Gastrocnemius medialis (tissue), 4 donors: ENCODE results near the gene PSG1.
"Not testable (repeated sequence)": the region's sequence is repeated elsewhere in the genome, so short reads cannot be mapped to it uniquely, and the experiment has no call there.

Source experiments
- POLR2A ChIP-seq, 2 donors: fragments of 450-650 bp; IDR thresholded peaks; one replicate each; pipeline ENCODE4 v1.6.1; 2017; ENCODE audit warnings: antibody characterized with exemption in 2 of 2, mild to moderate bottlenecking in 2 of 2, moderate library complexity in 2 of 2
- TF ChIP-seq, protein P1 (sequence below), 5 experiments: fragments of 450-650 bp in 3 of 5; fragments of 200-600 bp in 2 of 5; sonication (generic) in 2 of 5; IDR thresholded peaks in 4 of 5; conservative IDR thresholded peaks in 1 of 5; 1 replicate in 4 of 5; 2 replicates in 1 of 5; pipeline ENCODE4 v1.5.1; 2016 to 2019; ENCODE audit warnings: antibody characterized with exemption in 5 of 5, mild to moderate bottlenecking in 3 of 5, moderate library complexity in 3 of 5

DNA sequence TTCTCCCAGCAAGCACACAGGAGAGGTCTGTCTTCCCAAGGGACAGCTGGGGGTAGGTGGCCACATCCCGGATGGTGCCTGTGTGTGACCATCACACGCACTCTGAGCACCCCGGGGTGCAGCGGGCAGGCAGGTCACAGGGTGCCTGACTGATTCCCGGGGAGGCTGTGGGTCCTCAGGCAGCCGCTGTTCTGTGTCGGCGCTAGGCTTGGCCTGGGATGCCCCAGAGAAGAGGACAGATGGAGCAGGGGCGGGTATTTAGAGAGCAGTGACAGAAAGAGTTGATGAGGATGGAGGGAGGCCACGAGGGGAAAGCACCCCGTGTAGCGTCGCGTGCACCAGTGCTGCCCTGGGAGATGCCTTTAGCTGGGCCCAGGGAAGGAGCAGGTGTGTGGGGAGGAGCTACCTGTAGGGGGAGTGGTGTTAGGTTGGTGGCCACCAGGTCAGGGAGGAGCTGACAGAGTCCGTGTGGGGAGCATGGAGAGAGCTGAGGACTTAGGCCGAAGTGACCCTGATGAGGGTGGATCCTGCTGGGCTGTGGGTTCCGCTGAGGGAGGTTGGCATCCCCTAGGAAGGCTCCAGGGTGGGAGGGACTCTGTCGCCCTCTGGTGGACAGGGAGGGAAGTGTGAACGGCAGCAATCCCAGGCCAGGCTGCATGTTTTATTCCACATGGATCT is 22.5 kb downstream of the PSG1 start:
- TF ChIP-seq, protein P1, sequence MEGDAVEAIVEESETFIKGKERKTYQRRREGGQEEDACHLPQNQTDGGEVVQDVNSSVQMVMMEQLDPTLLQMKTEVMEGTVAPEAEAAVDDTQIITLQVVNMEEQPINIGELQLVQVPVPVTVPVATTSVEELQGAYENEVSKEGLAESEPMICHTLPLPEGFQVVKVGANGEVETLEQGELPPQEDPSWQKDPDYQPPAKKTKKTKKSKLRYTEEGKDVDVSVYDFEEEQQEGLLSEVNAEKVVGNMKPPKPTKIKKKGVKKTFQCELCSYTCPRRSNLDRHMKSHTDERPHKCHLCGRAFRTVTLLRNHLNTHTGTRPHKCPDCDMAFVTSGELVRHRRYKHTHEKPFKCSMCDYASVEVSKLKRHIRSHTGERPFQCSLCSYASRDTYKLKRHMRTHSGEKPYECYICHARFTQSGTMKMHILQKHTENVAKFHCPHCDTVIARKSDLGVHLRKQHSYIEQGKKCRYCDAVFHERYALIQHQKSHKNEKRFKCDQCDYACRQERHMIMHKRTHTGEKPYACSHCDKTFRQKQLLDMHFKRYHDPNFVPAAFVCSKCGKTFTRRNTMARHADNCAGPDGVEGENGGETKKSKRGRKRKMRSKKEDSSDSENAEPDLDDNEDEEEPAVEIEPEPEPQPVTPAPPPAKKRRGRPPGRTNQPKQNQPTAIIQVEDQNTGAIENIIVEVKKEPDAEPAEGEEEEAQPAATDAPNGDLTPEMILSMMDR (IDR thresholded peaks at IDR 0.05 in 4 of 5, conservative IDR thresholded peaks at IDR 0.05 in 1 of 5) = peak in 2 of 5 experiments; percentile 25 to 42
- not testable (repeated sequence) for TF ChIP-seq POLR2A (IDR thresholded peaks at IDR 0.05)
